HG02970 (cell line): ENCODE data around the gene EPOP.
"Not testable (repeated sequence)": the region's sequence is repeated elsewhere in the genome, so short reads cannot be mapped to it uniquely, and the experiment has no call there.

Experiments used
- ATAC-seq: cut with Tn5 transposase; IDR thresholded peaks from one replicate; pipeline ENCODE4 v1.9.1; 2021; ENCODE audit warnings: mild to moderate bottlenecking, moderate library complexity, moderate number of reproducible peaks; ENCODE audit not compliant: unreplicated experiment, low FRiP score

EPOP gene

DNA sequence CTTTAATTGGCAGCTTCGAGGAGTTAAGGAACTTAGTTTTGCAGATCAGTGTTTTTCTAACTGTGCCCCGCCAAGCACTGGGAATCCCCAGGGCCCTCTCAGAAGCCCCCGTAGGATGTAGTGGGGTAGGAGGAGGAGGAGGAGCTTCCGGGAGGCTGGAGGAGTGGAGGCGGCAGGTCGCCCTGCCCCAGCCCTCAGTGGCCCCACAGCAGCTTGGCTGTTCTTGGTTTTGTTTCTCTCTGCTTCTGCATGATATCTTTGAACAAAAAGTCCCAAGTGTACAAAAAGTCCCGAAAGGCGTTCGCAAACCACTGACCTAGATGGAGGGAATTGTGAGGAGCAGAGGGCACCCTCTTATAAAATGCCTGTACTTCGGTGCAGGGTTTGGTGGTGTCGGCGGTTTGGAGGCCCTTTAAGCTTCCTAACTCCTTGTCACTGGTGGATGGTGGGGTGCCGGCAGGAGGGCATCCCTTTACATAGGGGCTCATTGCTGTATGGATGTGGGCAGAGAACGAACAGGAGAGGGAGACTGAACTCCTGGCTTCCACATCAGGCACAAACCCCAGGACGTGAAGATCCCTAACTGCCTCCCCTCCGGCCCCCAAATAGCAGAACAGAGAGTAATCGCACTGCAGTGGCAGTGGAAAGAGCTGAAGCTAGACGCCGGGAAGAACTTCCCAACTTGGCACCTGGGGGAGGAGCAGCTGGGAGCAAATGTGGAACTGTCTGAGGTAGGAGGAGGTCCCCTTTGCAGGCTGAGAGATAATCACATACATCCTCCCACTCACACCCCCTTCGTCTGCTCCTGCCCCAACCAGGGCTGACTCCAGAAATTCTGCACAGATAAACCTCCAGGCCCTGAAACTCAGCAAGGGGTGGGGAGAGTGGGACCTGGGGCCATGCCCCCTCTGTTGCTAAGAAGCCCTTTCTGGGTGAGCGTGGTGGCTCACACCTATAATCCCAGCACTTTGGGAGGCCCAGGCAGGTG is 20.1 kb downstream of the EPOP start:
- no peak for ATAC-seq

DNA sequence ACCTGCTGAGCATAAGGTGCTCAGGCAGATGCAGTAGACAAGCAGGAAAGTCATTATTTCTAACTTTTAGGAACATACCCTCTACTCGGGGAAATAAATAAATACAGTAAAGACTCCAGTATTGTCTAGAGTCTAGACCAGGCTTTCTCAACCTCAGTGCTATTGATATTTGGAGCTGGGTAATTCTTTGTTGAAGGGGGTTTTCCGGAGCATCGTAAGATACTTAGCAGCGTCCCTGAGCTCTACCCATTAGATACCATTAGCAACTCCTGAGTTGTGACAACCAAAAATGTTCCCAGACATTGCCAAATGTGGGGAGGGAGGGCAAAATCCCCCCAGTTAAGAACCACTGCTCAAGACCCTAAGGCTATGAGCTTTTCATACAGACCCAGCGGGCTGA is 21.1 kb downstream of the EPOP start:
- ATAC-seq, result no peak

DNA sequence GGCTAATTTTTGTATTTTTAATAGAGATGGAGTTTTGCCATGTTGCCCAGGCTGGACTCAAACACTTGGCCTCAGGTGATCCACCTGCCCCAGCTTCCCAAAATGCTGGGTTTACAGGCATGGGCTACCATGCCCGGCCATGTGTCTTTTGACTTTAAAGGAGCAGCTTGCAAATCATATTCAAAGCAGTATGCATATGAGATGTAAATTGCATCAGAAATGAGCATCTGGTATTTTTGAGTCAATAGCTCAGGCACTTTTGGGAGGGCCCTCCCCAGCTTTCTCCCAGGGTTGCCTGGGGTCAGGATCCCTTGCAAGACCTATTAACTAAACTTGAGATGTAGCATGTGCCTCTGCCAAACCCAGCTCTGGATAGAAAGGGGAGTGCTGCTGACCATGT is 21.5 kb downstream of the EPOP start:
- ATAC-seq, result no peak

DNA sequence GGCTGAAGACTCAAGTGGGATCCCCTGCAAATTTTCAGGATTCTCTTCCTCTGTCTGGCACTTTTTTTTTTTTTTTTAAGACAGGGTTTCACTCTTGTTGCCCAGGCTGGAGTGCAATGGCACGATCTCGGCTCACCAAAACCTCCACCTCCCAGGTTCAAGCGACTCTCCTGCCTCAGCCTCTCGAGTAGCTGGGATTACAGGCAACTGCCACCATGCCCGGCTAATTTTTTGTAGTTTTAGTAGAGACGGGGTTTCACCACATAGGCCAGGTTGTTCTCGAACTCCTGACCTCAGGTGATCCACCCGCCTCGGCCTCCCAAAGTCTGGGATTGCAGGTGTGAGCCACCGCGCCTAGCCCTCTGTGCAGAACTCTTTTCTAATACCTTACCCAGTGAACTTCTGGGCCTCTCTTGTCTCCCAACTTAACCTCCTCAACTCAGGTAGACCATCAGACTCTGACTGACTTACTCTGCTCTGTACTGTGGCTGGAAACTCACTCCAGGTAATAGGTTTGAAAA is 24.0 kb downstream of the EPOP start:
- not testable (repeated sequence) for ATAC-seq

DNA sequence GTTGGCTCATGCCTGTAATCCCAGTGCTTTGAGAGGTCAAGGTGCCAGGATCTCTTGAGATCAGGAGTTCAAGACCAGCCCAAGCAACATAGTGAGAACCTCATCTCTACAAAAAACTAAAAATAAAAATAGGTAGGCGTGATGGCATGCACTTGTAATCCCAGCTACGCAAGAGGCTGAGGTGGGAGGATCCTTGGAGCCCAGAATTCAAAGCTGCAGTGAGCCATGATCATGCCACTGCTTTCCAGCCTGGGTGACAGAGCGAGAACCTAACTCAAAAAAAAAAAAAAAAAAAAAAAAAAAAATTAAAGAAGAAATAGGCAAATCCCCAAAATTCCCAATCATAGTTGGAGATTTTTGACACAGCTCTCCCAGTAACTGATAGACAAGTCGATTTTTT is 36.8 kb downstream of the EPOP start:
- ATAC-seq, result no peak

DNA sequence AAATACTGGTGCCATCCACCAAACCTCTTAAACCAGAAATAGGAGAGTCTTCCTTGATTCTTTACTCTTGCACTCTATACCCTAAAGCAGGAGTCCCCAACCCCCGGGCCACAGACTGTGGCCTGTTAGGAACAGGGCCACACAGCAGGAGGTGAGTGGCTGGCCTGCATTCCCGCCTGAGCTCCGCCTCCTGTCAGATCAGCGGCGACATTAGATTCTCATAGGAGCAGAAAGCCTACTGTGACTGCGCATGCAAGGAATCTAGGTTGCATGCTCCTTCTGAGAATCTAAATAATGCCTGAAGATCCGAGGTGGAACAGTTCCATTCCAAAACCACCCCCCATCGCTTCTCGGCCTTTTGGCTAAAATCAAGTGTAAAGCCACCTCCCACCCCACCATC is 38.7 kb downstream of the EPOP start:
- no peak for ATAC-seq

DNA sequence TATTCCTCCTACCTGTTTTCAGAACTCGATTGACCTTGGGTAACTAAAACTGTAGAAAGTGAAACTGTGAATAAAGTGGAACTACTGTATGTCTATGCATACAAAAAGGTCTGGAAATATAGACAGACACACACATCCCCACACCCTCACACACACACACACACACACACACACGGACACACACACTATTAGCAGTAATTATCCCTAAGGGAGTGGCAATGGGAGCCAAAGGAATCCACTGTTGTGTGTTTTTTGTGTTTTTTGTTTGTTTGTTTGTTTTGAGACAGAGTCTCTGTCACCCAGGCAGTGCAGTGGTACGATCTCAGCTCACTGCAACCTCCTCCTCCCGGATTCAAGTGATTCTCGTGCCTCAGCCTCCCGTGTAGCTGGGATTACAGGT is 42.4 kb downstream of the EPOP start:
- ATAC-seq, result no peak

DNA sequence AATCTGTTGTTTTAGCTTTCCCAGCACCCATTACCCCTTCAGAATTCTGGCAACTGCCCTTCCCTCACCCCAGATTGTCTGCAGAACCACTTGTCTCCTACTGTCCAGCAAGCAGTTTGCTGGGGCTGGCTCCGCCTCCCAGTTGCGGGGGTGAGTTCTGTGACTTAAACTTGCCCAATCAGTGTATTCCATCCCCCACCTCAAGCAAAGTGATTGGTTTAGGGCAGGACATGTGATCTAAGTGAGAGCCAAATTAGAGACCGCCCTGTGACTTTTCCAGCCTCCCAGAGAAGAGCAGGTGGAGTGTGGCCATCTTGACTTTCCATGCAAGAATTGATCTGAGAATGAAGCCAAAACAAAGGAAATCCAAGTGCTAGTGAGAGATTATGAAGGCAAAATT is 46.3 kb downstream of the EPOP start:
- no peak for ATAC-seq

DNA sequence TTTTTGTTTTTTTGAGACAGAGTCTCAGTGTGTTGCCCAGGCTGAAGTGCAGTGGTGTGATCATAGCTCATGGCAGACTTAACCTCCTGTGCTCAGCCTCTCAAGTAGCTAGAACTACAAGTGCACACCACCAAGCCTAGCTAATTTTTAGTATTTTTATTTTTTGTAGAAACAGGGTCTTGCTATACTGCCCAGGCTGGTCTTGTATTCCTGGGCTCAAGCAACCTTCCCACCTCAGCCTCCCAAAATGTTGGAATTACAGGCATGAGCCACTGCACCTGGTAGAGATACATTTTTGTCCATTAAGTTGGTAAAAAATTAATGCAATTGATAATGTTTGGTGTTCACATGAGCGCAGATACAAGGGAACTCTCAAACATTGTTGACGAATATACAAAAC is 46.8 kb downstream of the EPOP start:
- no peak for ATAC-seq

DNA sequence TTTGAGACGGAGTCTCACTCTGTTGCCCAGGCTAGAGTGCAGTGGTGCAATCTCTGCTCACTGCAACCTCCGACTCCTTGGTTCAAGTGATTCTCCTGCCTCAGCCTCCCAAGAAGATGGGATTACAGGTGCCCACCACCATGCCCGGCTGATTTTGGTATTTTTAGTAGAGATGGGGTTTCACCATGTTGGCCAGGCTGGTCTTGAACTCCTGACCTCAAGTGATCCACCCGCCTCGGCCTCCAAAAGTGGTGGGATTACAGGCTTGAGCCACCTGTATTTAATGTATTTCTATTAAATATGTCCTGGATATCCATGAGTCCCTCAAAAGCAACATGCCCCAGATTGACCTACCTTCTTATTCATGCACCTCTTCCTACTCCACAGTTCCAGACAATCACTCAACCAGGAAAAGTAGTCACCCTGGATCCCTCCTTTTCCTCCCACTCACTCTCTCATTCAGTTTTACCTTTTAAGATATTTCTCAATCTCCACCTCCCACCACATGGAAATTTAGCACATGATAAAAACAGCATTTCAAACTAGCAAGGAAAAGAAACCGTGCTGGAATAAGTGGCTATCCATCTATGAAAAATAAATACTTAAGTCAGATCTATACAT is 48.0 kb downstream of the EPOP start:
- not testable (repeated sequence) for ATAC-seq

DNA sequence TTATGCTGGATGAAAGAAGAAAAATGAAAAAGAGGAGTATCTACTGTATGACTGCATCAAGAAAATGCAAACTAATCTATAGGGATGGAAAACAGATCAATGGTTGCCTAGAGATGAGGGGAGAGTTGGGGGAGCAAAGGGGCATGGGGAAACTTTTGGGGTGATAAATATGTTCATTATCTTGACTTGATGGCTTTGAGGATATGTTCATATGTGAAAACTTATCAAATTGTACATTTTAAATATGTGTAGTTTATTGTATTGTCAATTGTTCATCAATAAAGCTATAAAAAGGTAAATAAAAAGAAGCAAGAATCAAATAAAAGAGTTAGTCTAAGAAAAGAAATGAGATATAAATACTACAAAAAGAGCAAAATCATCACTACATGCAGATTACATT is 49.3 kb downstream of the EPOP start:
- ATAC-seq, result no peak

DNA sequence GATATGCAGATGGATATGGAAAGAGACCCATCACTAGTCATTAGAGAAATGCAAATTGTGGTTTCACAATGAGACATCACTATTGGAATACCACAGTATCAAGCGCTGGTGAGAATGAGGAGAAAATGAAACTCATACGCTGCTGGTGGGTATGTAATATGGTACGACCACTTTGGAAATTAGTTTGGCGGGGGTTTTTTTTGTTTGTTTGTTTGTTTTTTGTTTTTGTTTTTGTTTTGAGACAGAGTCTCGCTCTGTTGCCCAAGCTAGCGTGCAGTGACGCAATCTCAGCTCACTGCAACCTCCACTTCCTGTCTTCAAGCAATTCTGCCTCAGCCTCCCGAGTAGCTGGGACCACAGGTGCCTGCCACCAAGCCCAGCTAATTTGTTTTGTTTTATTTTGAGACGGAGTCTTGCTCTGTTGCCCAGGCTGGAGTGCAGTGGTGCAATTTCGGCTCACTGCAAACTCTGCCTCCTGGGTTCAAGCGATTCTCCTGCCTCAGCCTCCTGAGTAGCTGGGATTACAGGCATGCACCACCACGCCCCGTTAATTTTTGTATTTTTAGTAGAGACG is 49.9 kb downstream of the EPOP start:
- not testable (repeated sequence) for ATAC-seq
